Measurements from ENCODE around the gene CORO7.

CORO7 gene

GRCh38 chr16:4416200-4417032, at the start of gene CORO7:
TSS of gene CORO7 (minus strand) at chr16:4416596. CDS start at chr16:4416518, 78 bp downstream.
- peak; percentile 95 for DNase-seq

DNA sequence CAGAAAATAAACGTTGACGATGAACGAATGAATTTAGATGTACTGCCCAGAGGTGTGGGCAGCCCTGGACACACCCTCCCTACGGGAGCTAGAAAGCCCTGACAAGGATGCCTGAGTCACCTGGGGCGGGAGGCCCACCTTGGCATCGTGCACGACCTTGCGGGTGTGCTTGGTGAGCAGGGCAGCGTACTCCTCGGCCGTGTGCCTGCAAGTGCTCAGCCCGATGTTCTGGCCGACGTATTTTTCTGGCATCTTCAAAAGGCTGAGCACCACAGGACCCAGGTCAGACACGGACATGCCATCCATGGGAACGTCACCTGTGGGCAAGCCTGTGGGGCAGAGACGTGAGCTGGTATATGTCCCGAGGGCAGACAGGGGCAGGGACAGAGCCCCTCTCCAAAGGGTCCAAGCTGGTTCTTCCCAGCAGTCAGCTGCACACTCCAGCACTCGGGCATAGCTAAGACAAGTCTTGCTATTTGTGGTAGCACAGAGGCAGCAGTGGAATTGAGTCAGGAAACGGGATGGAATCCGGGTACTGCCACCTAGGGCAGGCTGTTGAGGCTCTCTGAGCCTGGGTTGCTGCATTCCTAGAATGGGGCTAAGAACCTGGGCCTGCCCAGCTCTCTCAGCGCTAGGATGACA, 47.2 kb upstream of the CORO7 start:
- no peak for DNase-seq

GRCh38 chr16:4461250-4462085, 45.1 kb upstream of the CORO7 start:
- DNase-seq, result no peak

DNA sequence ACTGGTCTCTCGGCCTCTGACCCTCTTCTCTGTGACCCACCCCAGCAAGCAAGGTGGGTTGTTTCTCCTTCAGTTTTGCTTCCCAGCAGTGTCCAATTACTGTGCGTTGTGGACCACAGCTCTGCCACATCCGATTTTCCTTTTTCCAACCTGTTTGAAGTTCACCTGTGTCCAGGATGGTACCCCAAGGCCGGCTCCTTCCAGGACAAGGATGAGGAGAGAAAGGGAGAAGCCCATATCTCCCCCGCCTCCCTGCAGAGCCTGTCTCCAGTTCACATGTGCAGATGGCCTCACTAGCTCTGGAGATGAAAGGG, 44.5 kb upstream of the CORO7 start:
- DNase-seq, result no peak

DNA sequence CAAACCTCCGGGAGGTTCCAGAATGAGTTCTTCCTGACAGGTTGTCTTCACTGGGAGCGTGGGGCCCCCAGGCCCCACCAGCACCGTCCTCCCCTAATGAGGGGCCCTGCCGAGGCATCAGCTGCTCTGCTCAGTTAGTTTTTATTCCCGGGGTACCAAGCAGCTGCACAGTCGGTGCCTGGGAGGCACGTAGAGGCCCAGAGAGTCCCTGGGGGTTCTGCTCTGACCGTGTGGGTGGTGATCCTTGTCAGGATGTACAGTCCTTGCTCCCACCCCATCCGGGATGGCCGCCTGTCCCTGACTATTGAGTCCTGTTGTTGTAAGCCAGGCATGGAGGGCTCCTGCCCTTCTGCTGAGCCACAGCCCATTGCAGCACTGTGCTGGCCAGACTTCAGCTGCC, 39.6 kb upstream of the CORO7 start:
- no peak for DNase-seq

DNA sequence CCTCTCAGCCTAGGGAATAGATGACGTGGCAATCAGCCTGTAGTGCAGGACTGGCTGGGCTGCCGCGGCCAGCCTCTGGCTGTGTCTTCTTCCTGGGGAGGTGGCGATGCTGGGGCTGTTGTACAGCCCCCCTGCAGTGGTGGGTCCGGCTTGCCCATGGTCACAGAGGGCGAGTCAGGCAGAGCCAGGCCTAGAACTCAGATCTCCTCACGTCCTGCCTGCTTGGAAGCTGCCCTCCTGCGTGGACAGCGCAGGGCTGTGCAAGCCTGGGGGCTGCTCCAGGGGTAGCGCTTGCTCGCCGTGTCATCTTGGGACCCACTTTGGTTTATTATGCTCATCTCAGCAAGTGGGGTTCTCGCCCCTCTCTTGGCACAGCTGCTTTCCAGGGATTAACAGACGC, 38.7 kb upstream of the CORO7 start:
- no peak for DNase-seq

DNA sequence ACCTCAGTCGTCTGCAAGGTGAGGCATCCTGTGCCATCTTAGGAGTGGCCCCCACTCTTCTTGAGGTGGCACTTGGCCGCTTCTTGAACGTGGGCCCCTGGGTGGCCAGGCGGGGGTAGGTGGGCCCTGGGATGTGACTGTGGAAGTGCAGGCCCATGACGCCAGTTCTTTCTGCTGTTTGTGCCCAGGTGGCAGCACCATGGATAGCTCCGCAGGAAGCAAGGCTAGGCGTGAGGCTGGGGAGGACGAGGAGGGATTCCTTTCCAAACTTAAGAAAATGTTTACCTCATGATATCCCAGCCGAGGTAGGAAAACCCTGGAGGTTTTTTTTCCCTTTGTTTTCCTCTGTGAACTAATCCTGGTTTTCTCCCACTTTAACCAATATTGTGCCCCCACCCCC, 38.2 kb upstream of the CORO7 start:
- no peak for DNase-seq

- DNase-seq, result peak; percentile 4
Observed at GRCh38 chr16:4452674-4453073, 36.3 kb upstream of the CORO7 start.

DNA sequence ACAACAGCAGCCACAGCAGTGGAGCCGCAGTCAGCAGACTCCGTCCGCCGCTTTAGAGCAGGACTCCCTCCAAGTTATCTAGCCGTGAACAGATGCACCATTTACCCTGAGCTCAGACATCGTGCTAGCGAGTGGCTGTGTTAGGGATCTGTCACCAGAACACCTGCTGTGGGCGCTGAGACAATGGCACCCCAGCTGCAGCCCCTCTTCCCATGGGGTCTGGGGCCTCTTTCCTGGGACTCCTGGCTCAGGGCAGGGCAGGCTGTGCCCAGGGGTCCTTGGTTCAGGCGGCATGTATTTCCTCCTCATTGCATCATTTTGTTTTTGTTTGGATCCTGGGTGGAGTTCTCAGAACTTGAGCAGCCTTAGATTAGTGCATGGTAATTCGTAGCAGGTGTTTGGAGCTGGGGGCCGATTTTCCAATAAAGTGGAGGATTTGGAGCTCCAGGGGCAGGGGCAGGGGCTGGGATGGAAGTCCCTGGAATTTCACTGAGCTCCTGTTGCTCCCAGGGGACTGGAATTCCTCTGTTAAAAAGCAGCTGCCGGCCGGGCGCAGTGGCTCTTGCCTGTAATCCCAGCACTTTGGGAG, 34.6 kb upstream of the CORO7 start:
- DNase-seq, result no peak

DNA sequence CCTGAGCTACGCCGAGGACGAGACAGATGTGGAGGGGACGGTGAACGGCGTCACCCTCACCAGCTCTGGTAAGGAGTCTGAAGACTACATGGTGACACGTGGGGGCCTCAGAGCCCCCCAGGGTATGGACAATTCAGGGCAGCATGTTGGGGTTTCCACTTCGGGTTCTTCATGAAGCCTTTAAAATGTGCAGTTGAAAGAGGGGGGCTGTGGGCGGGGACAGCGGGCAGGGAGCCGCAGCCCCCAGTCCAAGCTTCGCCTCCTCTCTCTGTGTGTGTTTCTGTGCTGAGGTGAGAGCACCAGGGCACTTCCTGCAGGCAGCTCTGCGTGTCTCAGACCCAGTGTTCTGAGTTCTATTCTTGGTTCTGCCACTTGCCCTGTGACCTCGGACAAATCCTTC, 34.0 kb upstream of the CORO7 start:
- DNase-seq, result no peak

GRCh38 chr16:4443986-4444385, 27.6 kb upstream of the CORO7 start:
- DNase-seq, result no peak

DNA sequence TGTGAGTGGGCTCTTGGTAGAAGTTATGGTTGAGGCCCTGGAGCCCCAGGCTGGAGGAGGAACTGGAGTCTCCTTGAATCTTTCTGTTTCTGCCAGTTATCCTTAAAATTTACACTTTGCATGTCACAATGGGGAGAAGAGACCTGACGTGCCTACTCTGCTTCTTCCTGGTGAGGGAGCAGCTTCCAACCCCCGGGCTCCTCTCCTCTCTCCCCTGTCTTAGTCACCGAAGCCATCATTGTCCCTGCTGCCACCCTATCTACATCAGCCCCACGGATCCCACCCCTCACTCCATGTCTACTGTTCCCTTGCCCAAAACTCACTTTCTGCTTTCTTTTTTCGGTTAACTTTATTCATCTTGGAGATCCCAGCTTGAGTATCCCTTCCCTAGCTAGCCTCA, 26.9 kb upstream of the CORO7 start:
- no peak for DNase-seq

DNA sequence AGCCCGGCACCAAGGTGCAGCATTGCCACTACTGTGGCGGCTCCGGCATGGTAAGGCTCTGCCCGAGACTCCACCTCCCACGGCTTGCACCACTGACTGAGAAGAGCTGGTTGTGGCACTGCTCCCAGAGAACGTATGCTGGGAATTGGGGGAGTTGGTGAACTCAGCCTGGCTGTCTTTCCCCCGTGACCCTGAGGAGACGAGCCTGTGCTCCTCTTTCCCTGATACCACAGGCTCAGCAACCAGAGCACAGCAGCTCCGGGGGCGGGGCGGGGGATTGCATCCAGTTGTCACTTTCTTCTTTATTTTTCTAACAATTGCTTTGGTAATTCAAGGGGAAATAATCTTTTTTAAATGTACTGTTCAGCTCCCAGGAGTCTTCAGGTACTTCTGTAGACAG, 26.0 kb upstream of the CORO7 start:
- no peak for DNase-seq

DNA sequence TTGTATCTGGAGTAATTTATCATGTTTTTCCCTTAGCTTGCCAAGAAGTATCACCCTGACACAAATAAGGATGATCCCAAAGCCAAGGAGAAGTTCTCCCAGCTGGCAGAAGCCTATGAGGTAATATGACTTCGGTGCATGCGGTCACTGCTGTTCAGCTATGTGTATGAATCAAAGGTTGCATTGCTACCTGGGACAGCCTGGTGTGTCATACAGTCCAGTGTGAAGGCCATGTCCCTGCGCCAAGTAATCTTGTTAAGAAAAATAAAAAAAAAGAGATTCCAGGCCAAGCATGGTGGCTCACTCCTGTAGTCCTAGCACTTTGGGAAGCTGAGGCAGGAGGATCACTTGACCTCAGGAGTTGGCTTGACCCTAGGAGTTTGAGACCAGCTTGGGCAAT, 21.0 kb upstream of the CORO7 start:
- no peak for DNase-seq

GRCh38 chr16:4435337-4436067, 19.1 kb upstream of the CORO7 start:
- no peak for DNase-seq

DNA sequence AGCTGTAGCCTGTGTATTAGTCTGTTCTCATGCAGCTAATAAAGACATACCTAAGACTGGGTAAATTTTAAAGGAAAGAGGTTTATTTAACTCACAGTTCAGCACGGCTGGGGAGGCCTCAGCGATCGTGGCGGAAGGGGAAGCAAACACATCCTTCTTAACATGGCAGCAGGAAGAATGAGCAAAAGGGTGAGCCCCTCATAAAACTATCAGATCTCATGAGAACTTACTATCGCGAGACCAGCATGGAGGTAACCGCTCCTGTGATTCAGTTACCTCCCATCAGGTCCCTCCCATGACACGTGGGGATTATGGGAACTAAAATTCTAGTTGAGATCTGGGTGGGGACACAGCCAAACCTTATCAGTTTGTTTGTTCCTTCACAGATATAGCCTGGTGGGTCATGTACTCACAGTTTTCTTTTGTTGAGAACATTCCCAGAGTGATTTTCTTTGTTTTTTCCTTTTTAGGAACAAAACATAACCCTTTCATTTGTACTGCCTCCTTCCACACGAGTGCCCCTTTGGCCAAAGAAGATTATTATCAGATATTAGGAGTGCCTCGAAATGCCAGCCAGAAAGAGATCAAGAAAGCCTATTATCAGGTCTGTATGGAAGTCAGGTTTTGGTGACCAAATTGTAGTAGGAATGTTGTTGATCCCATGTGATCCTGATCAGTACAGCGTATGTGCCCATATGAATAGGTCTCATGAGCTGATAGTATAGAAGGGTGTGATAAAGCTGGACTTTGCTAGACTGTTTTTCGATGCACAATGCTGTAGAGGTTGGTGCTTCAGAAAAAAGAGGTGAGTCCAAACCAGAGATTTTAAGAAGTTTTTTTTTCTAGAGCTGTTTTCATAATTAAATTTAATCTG, 17.8 kb upstream of the CORO7 start:
- no peak for DNase-seq

GRCh38 chr16:4433228-4433627, 16.8 kb upstream of the CORO7 start:
- no peak for DNase-seq

DNA sequence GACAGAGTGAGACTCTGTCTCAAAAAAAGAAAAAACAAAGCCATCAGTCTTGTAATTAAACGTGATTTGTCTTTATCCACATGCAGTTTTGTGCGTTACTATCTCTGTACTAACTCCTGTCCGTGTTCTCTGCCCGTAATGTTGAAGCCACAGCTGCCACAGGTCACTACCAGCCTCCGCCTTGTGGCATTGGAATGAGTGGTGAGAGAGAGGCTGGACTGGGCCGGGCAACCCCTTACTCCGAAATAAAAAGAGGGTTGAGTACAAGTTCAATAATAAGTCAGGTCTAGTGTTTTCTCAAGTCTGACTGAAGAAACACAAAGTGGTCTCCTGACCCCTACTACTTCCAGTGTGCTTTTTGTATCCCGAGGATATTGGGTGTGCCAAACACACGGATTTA, 14.6 kb upstream of the CORO7 start:
- DNase-seq, result no peak

DNA sequence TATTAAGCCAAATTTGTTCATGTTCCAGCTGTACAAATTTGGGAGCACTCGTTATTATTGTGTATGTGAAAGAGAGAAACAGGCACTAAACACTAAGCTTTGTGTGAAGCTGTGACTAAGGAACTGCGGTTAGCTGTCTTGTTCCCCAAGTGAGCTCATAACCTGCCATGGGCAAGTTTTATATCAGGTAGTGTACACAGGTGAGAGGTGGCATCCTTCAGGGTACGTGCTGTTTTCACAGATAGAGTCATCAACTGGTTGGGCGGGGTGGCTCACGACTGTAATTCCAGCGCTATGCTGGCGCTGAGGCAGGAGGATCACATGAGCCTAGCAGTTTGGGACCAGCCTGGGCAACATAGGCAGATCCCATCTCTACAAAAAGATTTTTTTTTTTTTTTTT, 12.1 kb upstream of the CORO7 start:
- DNase-seq, result no peak

DNA sequence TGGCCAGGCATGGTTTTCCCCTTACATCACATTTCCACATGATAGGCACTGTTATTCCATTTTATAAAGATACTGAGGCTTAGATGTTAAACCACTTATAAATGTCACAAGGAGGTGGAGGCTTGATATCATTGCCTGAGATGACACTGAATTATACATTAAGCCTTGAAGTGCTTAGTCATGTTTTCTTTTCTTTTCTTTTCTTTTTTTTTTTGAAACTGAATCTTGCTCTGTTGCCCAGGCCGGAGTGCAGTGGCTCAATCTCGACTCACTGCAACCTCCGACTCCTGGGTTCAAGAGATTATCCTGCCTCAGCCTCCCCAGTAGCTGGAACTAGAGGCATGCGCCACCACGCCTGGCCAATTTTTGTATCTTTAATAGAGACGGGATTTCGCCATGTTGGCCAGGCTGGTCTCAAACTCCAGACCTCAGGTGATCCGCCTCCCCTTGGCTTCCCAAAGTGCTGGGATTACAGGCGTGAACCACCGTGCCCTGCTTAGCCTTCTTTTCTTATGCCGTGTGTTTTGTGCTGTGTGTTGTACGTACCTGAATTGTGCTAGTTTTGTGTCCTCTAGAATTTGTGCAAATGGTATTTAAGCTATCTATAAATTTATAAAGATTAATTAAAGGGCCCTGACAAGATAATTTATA, 10.5 kb upstream of the CORO7 start:
- no peak for DNase-seq

DNA sequence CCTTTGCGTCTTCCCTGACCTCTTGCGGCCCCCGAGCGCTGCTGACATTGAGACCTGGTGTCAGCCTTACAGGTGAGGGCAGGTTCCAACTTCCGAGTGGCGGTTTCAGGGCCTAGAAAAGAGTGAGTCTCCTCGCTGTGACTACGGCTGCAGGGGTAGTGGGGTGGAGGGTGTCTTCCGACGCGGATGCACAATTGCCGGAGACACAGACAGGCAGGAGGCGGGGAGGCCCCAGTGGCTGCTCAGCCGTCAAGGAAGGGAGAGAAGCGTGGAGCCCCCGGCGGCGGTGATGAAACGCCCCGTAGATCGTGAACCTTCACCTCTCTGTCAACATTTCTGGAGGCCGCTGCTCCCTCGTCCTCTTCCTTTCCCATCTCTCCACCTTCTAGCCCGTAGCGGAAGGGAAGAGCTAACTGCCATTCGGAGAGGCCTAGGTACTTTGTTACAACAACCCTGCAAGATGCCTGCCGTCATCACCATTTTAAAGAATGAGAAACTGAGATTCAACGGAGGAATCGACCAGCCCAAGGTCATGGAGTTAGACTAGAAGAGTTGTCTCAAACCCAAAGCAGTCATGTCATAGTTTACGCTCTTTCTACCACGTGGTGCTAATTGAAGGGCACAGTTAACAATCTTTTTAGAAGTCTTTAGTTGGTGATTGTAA, 9.8 kb upstream of the CORO7 start:
- peak; percentile 16 for DNase-seq
